ENCODE data around the gene SERINC5. TPM values are rescaled to one million over a fixed set of nuclear protein-coding genes. Genes with fewer than 3 reads are reported as not detected.

Gene SERINC5
- total RNA-seq, 3 donors from 2014 or later (not counting 1 experiment from before 2014, with no cell fraction given) = 6.8 to 18.9 (median 14.5) TPM

DNA sequence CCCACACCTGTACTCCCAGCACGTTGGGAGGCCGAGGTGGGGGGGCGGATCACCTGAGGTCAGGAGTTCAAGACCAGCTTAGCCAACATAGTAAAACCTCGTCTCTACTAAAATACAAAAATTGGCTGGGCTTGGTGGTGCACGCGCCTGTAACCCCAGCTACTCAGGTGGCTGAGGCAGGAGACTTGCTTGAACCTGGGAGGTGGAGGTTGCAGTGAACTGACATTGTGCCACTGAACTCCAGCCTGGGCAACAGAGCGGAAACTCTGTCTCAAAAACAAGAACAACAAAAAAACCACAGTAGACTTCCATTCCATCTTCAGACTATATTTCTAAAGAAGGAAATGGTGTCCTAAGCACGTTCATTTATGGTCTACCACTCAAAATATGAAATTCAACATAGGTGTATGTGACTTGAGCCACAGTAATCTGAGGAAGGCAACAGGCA, 14.2 kb upstream of the SERINC5 start:
- Histone ChIP-seq H3K36me3 (ENCODE audit: control insufficient read depth, insufficient read depth, low read length) (no peaks in the 10 kb centered on the region), H3K4me1 (ENCODE audit: control insufficient read depth, insufficient read depth, low read length) (peaks cover 4% of the 10 kb centered on the region), H3K9me3 (ENCODE audit: control insufficient read depth, insufficient read depth, low read length) (no peaks in the 10 kb centered on the region), H3K27ac (ENCODE audit: low read length) (no peak overlapping the region), H3K4me3 (ENCODE audit: low read length) (no peak overlapping the region), H3K27me3 (ENCODE audit: control insufficient read depth, insufficient read depth, low read length) (no peaks in the 10 kb centered on the region)
- Mint-ChIP-seq H3K27ac (no peak overlapping the region), H3K9me3 (no peaks in the 10 kb centered on the region), H3K4me1 (no peaks in the 10 kb centered on the region), H3K27me3 (ENCODE audit: low read depth in 2 of 2) (peaks cover 0 to 4% of the 10 kb centered on the region in 2 donors), H3K36me3 (no peaks in the 10 kb centered on the region), H3K4me3 (no peak overlapping the region)
- TF ChIP-seq, protein P1, sequence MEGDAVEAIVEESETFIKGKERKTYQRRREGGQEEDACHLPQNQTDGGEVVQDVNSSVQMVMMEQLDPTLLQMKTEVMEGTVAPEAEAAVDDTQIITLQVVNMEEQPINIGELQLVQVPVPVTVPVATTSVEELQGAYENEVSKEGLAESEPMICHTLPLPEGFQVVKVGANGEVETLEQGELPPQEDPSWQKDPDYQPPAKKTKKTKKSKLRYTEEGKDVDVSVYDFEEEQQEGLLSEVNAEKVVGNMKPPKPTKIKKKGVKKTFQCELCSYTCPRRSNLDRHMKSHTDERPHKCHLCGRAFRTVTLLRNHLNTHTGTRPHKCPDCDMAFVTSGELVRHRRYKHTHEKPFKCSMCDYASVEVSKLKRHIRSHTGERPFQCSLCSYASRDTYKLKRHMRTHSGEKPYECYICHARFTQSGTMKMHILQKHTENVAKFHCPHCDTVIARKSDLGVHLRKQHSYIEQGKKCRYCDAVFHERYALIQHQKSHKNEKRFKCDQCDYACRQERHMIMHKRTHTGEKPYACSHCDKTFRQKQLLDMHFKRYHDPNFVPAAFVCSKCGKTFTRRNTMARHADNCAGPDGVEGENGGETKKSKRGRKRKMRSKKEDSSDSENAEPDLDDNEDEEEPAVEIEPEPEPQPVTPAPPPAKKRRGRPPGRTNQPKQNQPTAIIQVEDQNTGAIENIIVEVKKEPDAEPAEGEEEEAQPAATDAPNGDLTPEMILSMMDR (IDR thresholded peaks at IDR 0.05) = no peak
- ATAC-seq = no peak
- WGBS (ENCODE audit: insufficient coverage) = 79% methylated on average over 6 of the region's 8 CpGs
- peak in 1 of 2 donors; percentile 61 for DNase-seq
- intact Hi-C loops (cut with micrococcal nuclease) = no loop called here

DNA sequence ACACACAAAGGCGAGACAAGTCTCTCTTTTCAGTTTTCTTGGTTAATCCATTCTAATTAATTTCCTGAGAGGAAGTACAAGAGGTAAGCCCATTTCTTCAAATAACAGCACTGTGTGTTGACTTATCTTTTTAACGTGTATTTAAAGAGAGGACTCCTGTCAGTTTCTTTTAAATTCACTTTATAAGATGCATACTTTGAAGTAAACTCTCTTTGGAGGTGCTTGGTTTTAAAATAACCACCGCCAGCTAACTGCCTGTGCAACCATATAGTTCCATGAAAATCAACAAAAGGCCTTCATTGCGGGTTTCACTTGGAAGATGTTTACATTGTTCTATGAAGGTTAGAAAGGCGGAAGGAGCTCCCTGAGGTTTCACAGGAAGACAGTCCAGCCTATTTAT, 13.1 kb upstream of the SERINC5 start:
- TF ChIP-seq, protein P1 (IDR thresholded peaks at IDR 0.05) = no peak
- Histone ChIP-seq H3K4me3 (ENCODE audit: low read length) (no peak overlapping the region), H3K27ac (ENCODE audit: low read length) (no peak overlapping the region), H3K4me1 (ENCODE audit: control insufficient read depth, insufficient read depth, low read length) (peaks cover 4% of the 10 kb centered on the region), H3K27me3 (ENCODE audit: control insufficient read depth, insufficient read depth, low read length) (no peaks in the 10 kb centered on the region), H3K9me3 (ENCODE audit: control insufficient read depth, insufficient read depth, low read length) (no peaks in the 10 kb centered on the region), H3K36me3 (ENCODE audit: control insufficient read depth, insufficient read depth, low read length) (no peaks in the 10 kb centered on the region)
- no peak overlapping the region for H3K4me3 Mint-ChIP-seq
- H3K36me3 Mint-ChIP-seq = no peaks in the 10 kb centered on the region
- peaks cover 0 to 4% of the 10 kb centered on the region in 2 donors for H3K27me3 Mint-ChIP-seq (ENCODE audit: low read depth in 2 of 2)
- 74% methylated on average over 3 of the region's 5 CpGs for WGBS (ENCODE audit: insufficient coverage)
- no peaks in the 10 kb centered on the region for H3K4me1 Mint-ChIP-seq
- intact Hi-C loops (cut with micrococcal nuclease) = no loop called here
- DNase-seq (peak in 1 of 2 donors; percentile 35), ATAC-seq (no peak)
- H3K27ac Mint-ChIP-seq = no peak overlapping the region
- no peaks in the 10 kb centered on the region for H3K9me3 Mint-ChIP-seq

DNA sequence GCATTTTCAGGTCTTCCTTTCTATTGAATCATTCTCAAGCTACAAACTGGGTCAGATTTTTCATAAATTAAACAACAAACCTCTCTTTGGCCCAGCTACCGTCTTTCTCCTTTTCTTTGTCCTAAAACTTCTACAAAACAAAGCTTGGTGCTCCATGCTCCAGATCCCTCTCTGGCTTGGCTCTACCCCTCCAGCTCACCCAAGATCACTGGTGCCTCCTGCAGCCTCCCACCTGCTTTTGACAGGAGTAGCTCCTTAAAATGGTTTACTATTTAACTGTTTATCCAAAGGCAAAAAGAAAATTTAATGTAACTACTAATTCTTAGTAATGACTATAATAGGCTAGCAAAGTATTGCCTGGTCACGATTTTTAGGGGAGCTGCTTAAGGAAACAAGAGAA, 10.7 kb upstream of the SERINC5 start:
- H3K4me1 ChIP-seq (ENCODE audit: control insufficient read depth, insufficient read depth, low read length) = peaks cover 4% of the 10 kb centered on the region
- H3K36me3 Mint-ChIP-seq = no peaks in the 10 kb centered on the region
- no peak overlapping the region for H3K4me3 Mint-ChIP-seq
- no peaks in the 10 kb centered on the region for H3K36me3 ChIP-seq (ENCODE audit: control insufficient read depth, insufficient read depth, low read length)
- ATAC-seq (no peak), DNase-seq (no peak)
- peaks cover 0 to 6% of the 10 kb centered on the region in 2 donors for H3K27me3 Mint-ChIP-seq (ENCODE audit: low read depth in 2 of 2)
- TF ChIP-seq, protein P1 (IDR thresholded peaks at IDR 0.05) = no peak
- no peak overlapping the region for H3K27ac Mint-ChIP-seq
- H3K4me1 Mint-ChIP-seq = no peaks in the 10 kb centered on the region
- no peaks in the 10 kb centered on the region for H3K9me3 Mint-ChIP-seq
- no peaks in the 10 kb centered on the region for H3K27me3 ChIP-seq (ENCODE audit: control insufficient read depth, insufficient read depth, low read length)
- H3K27ac ChIP-seq (ENCODE audit: low read length) = no peak overlapping the region
- H3K9me3 ChIP-seq (ENCODE audit: control insufficient read depth, insufficient read depth, low read length) = no peaks in the 10 kb centered on the region
- intact Hi-C loops (cut with micrococcal nuclease) = no loop called here
- WGBS (ENCODE audit: insufficient coverage) = 90% methylated on average over 2 of the region's 2 CpGs
- H3K4me3 ChIP-seq (ENCODE audit: low read length) = no peak overlapping the region

- intact Hi-C loops (cut with micrococcal nuclease) = no loop called here
- Mint-ChIP-seq H3K9me3 (no peaks in the 10 kb centered on the region), H3K36me3 (no peaks in the 10 kb centered on the region), H3K27ac (no peak overlapping the region), H3K4me1 (peaks cover 5 to 13% of the 10 kb centered on the region in 2 donors), H3K4me3 (no peak overlapping the region), H3K27me3 (ENCODE audit: low read depth in 2 of 2) (peaks cover 0 to 3% of the 10 kb centered on the region in 2 donors)
- peaks cover 10% of the 10 kb centered on the region for H3K4me1 ChIP-seq (ENCODE audit: control insufficient read depth, insufficient read depth, low read length)
- TF ChIP-seq, protein P1 (IDR thresholded peaks at IDR 0.05) = no peak
- ATAC-seq (no peak), DNase-seq (no peak)
- H3K9me3 ChIP-seq (ENCODE audit: control insufficient read depth, insufficient read depth, low read length) = no peaks in the 10 kb centered on the region
- H3K4me3 ChIP-seq (ENCODE audit: low read length) = no peak overlapping the region
- no peaks in the 10 kb centered on the region for H3K27me3 ChIP-seq (ENCODE audit: control insufficient read depth, insufficient read depth, low read length)
- H3K27ac ChIP-seq (ENCODE audit: low read length) = no peak overlapping the region
- no peaks in the 10 kb centered on the region for H3K36me3 ChIP-seq (ENCODE audit: control insufficient read depth, insufficient read depth, low read length)
- 100% methylated on average over 1 of the region's 1 CpG for WGBS (ENCODE audit: insufficient coverage)
Measured at GRCh38 chr5:80260461-80260860, 4.6 kb upstream of the SERINC5 start.
